Body of pancreas (tissue), 4 donors: ENCODE results near the gene HYAL1. TPM values are rescaled to one million over a fixed set of nuclear protein-coding genes. Genes with fewer than 3 reads are reported as not detected.
A peak's percentile ranks its signal among the peaks of the same experiment; 100 is the strongest.
"Not testable (repeated sequence)": the region's sequence is repeated elsewhere in the genome, so short reads cannot be mapped to it uniquely, and the experiment has no call there.

ENCODE experiments used
- ATAC-seq: fragments of 150-250 bp; one replicate; pipeline ENCODE4 v1.9.1; 2016
- DNase-seq, 4 donors: peaks; one replicate each; pipeline ENCODE4 v3.0.0-alpha.2; 2019
- H3K27ac ChIP-seq, 4 donors: fragments of 200-600 bp; sonication (generic); 1 replicate in 3 of 4; 2 replicates in 1 of 4; pipeline versions ENCODE4 v1.5.1 to v1.6.1; 2016 to 2019; ENCODE audit warnings: mild to moderate bottlenecking in 1 of 4, mixed read lengths in 1 of 4, moderate library complexity in 1 of 4
- H3K27me3 ChIP-seq, 2 donors: fragments of 200-600 bp; sonication (generic); one replicate each; pipeline ENCODE4 v1.6.0; 2016; ENCODE audit warnings: mild to moderate bottlenecking in 1 of 2
- H3K36me3 ChIP-seq, 2 donors: fragments of 200-600 bp; sonication (generic); replicated peaks in 1 of 2; 2 replicates each; pipeline ENCODE4 v1.5.1; 2016; ENCODE audit warnings: low read depth in 2 of 2; ENCODE audit not compliant: insufficient read depth in 1 of 2
- H3K4me1 ChIP-seq: fragments of 200-600 bp; sonication (generic); one replicate; pipeline ENCODE4 v1.6.0; 2016
- H3K4me3 ChIP-seq, 2 donors: fragments of 200-600 bp; sonication (generic); 1 replicate in 1 of 2; 2 replicates in 1 of 2; pipeline ENCODE4 v1.5.1; 2016 to 2019
- H3K9me3 ChIP-seq, 3 donors: fragments of 200-600 bp; sonication (generic); 1 replicate in 2 of 3; 2 replicates in 1 of 3; pipeline ENCODE4 v1.5.1; 2016
- CTCF ChIP-seq, 7 experiments: fragments of 450-650 bp in 4 of 7; fragments of 200-600 bp in 3 of 7; sonication (generic) in 3 of 7; IDR thresholded peaks; one replicate each; pipeline ENCODE4 v1.5.1; 2016 to 2019; ENCODE audit warnings: antibody characterized with exemption in 7 of 7
- POLR2A ChIP-seq, 3 donors: fragments of 450-650 bp; IDR thresholded peaks; one replicate each; pipeline ENCODE4 v1.6.1; 2016; ENCODE audit warnings: antibody characterized with exemption in 3 of 3, mild to moderate bottlenecking in 2 of 3
- whole genome bisulfite sequencing, 2 donors: methylation state at CpG; one replicate each; pipeline ENCODE4 v1.1.5; 2017; 5-methylcytosine and 5-hydroxymethylcytosine counted together
- intact Hi-C: fragments of 100-400 bp; cut with DNase I; formaldehyde crosslinking; loops from one replicate; pipeline ENCODE4 v1.15.1; 2023
- total RNA-seq, 2 donors: library from RNA; depleted of rRNA; stranded (reverse); fragments of >200 nt; gene quantifications; one replicate each; pipeline ENCODE4 v1.1.0, GENCODE V29; 2016

The HYAL1 gene
- total RNA-seq, 2 donors from 2014 or later, result 13.0 to 20.4 TPM

- no peaks in the 10 kb centered on the region for H3K27me3 ChIP-seq
- TF ChIP-seq POLR2A (IDR thresholded peaks at IDR 0.05) (no peak), CTCF (IDR thresholded peaks at IDR 0.05) (no peak)
- no peak overlapping the region for H3K27ac ChIP-seq
- ATAC-seq, result no peak
- WGBS, 2 donors, result 88 to 93% methylated on average over 3 to 23 of the region's 23 CpGs
- DNase-seq, result peak in 1 of 4 donors; percentile 6
- intact Hi-C loops, result no loop called here
- peaks cover 4 to 20% of the 10 kb centered on the region in 2 donors for H3K36me3 ChIP-seq
- H3K4me1 ChIP-seq, result peaks cover 24% of the 10 kb centered on the region
- no peak overlapping the region for H3K4me3 ChIP-seq
- no peaks in the 10 kb centered on the region for H3K9me3 ChIP-seq
Observed at GRCh38 chr3:50288387-50289007, 14.9 kb downstream of the HYAL1 start.

GRCh38 chr3:50287262-50287661 is 16.1 kb downstream of the HYAL1 start:
- peaks cover 4 to 20% of the 10 kb centered on the region in 2 donors for H3K36me3 ChIP-seq
- intact Hi-C loops, result no loop called here
- no peaks in the 10 kb centered on the region for H3K9me3 ChIP-seq
- WGBS, 2 donors, result 50% methylated on average over 1 of the region's 1 CpG; no CpG with 5 or more reads in 1 of the 2 donors
- no peak for DNase-seq
- no peak overlapping the region for H3K4me3 ChIP-seq
- no peaks in the 10 kb centered on the region for H3K27me3 ChIP-seq
- H3K27ac ChIP-seq, result no peak overlapping the region
- peaks cover 13% of the 10 kb centered on the region for H3K4me1 ChIP-seq
- ATAC-seq, result no peak
- TF ChIP-seq POLR2A (IDR thresholded peaks at IDR 0.05) (no peak), CTCF (IDR thresholded peaks at IDR 0.05) (no peak)

GRCh38 chr3:50286322-50287227 is 16.8 kb downstream of the HYAL1 start:
- no peak for DNase-seq
- H3K4me1 ChIP-seq, result peaks cover 13% of the 10 kb centered on the region
- H3K27ac ChIP-seq, result no peak overlapping the region
- TF ChIP-seq CTCF (IDR thresholded peaks at IDR 0.05) (no peak), POLR2A (IDR thresholded peaks at IDR 0.05) (no peak)
- no peak overlapping the region for H3K4me3 ChIP-seq
- H3K9me3 ChIP-seq, result no peaks in the 10 kb centered on the region
- intact Hi-C loops, result no loop called here
- ATAC-seq, result no peak
- H3K36me3 ChIP-seq, result peaks cover 4 to 20% of the 10 kb centered on the region in 2 donors
- 85 to 90% methylated on average over 8 to 28 of the region's 28 CpGs for WGBS, 2 donors
- no peaks in the 10 kb centered on the region for H3K27me3 ChIP-seq

GRCh38 chr3:50284121-50284520 is 19.3 kb downstream of the HYAL1 start:
- DNase-seq, ATAC-seq, H3K27me3 ChIP-seq, intact Hi-C loops, H3K4me3 ChIP-seq, H3K27ac ChIP-seq, H3K4me1 ChIP-seq, H3K9me3 ChIP-seq: not testable (repeated sequence)
- 90 to 92% methylated on average over 6 of the region's 6 CpGs for WGBS, 2 donors
- H3K36me3 ChIP-seq, result peaks cover 0 to 10% of the 10 kb centered on the region in 2 donors

- ATAC-seq (no peak), DNase-seq (no peak)
- Histone ChIP-seq H3K9me3 (no peaks in the 10 kb centered on the region), H3K4me1 (peaks cover 2% of the 10 kb centered on the region), H3K4me3 (no peak overlapping the region), H3K27me3 (no peaks in the 10 kb centered on the region), H3K36me3 (no peaks in the 10 kb centered on the region), H3K27ac (no peak overlapping the region)
- TF ChIP-seq CTCF (IDR thresholded peaks at IDR 0.05), result no peak
- no peak for TF ChIP-seq POLR2A (IDR thresholded peaks at IDR 0.05)
- intact Hi-C loops, result loop anchor here (10.0 kb wide), 1 partner anchor 85 kb away; the partner anchor contains the start of gene GNAT1
- WGBS, 2 donors, result 85 to 93% methylated on average over 8 of the region's 8 CpGs
Observed at GRCh38 chr3:50279255-50280016, 23.9 kb downstream of the HYAL1 start.
